Measurements from ENCODE around the gene PLCL2.
"Not testable (repeated sequence)": the region's sequence is repeated elsewhere in the genome, so short reads cannot be mapped to it uniquely, and the experiment has no call there.

PLCL2 gene

DNA sequence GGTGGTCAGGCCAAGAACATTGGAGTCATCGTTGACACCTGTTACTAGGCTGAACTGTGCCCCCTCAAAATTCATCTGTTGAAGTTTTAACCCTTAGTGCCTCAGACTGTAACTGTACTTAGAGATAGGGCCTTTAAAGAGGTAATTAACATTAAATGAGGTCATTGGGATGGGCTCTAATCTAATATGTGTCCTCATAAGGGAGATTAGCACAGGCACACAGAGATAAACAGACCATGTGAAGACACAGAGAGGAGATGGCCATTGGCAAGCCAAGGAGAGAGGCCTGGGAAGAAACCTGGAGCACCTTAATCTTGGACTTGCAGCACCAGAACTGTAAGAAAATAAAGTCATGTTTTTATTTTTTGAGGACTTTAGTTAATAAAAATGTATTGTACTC, 59.6 kb downstream of the PLCL2 start:
- FAIRE-seq (no peak), DNase-seq (ENCODE audit: extremely low spot score, insufficient read length, low read depth) (no peak)

DNA sequence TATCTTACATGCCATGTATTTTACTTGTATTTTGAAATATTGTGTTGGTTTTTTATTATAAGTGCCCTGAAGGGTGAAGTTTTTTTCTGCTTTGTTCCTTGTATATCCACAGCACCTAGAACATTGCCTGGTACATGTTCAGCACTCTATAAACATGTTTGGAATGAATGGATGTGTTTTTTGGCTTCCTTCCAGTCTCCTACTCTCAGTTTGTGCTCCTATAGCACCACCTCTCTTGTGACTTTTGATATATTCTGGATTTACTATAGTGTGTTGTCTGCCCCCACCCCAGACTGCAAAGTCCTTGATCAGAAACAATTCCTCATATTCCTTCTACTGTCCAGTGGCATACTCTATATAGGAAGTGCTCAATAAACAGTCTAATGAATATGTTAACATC, 60.6 kb downstream of the PLCL2 start:
- DNase-seq (ENCODE audit: extremely low spot score, insufficient read length, low read depth) (no peak), FAIRE-seq (no peak)

DNA sequence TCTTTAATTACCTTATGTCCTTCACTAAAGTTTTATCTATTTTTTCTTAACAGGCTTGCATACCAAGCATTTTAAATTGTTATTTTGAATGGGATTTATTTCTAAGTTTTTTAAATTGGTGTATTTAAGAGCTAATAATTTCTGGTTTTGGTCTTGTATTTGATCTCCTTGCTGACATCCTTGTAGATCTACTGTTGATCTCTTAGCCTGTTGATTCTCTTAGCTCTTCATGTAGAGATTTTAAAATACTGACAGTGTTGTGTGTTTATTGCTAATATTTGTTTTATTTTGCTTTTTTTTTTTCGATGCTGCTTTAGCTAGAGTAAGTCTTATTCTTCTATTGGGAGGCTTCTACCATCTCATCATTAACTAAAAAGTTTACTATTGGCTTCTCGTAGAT, 65.5 kb downstream of the PLCL2 start:
- no peak for FAIRE-seq

GRCh38 chr3:16950845-16951244, 66.1 kb downstream of the PLCL2 start:
- FAIRE-seq (no peak), DNase-seq (ENCODE audit: extremely low spot score, insufficient read length, low read depth) (no peak)

More for the DNA sequence above, 65.5 kb downstream of the PLCL2 start:
- DNase-seq (ENCODE audit: extremely low spot score, insufficient read length, low read depth) = no peak

GRCh38 chr3:16957852-16958251, 73.1 kb downstream of the PLCL2 start:
- FAIRE-seq; DNase-seq (ENCODE audit: extremely low spot score, insufficient read length, low read depth): not testable (repeated sequence)

GRCh38 chr3:16960125-16960524, 75.4 kb downstream of the PLCL2 start:
- DNase-seq (ENCODE audit: extremely low spot score, insufficient read length, low read depth) (no peak), FAIRE-seq (no peak)

DNA sequence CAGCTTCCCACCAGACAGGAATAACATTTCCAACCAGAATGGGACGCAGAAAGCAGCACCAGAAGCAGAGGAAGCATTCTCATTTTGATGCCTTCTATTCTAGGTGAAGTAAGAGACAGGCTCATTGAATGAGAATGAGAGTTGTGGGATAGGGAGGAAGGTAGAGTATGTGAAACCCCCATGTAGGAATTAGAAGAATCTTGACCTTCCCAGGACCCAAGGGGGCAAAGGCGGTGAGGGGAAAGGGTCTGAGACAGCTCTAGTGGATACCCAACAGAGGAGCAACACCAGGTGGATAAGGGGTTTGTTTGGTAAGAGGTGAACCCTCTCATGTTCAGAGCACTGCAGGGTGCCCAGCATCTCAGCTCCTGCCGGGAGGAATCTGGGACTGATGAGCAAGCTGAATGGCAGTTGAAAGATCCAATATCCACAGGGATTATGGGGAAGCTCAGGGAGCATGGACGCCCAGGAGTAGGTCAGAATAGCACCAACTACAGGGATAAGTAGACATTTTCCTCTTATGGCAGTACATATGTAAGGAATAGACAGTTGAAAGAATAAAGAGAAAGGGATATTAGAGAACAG, 77.0 kb downstream of the PLCL2 start:
- no peak for DNase-seq (ENCODE audit: extremely low spot score, insufficient read length, low read depth)
- FAIRE-seq = no peak

DNA sequence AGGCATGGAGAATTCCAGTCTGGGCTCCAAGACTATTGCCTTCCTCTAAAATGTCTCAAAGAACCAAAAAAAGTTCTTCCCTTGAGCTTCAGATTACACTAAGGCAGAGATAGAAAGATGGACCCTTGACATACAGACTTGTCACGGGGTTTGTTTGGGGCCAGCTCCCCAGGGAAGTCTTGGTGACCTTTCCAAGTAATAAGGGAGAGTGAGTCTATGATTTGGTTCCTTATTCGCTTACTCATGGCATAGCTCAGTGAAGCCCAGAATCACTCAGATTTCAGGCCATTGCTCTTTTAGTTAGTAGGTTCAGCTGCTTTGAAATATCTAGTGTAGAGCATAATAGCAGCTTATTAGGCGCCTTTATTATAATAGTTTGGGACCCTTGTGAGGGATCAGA, 90.3 kb downstream of the PLCL2 start:
- no peak for FAIRE-seq
- DNase-seq (ENCODE audit: extremely low spot score, insufficient read length, low read depth) = no peak

- no peak for DNase-seq (ENCODE audit: extremely low spot score, insufficient read length, low read depth)
- no peak for FAIRE-seq
These were observed 93.6 kb downstream of the PLCL2 start for GRCh38 chr3:16978234-16978920.

- no peak for DNase-seq (ENCODE audit: extremely low spot score, insufficient read length, low read depth)
- no peak for FAIRE-seq
These were observed 94.1 kb downstream of the PLCL2 start for GRCh38 chr3:16978921-16979271.

DNA sequence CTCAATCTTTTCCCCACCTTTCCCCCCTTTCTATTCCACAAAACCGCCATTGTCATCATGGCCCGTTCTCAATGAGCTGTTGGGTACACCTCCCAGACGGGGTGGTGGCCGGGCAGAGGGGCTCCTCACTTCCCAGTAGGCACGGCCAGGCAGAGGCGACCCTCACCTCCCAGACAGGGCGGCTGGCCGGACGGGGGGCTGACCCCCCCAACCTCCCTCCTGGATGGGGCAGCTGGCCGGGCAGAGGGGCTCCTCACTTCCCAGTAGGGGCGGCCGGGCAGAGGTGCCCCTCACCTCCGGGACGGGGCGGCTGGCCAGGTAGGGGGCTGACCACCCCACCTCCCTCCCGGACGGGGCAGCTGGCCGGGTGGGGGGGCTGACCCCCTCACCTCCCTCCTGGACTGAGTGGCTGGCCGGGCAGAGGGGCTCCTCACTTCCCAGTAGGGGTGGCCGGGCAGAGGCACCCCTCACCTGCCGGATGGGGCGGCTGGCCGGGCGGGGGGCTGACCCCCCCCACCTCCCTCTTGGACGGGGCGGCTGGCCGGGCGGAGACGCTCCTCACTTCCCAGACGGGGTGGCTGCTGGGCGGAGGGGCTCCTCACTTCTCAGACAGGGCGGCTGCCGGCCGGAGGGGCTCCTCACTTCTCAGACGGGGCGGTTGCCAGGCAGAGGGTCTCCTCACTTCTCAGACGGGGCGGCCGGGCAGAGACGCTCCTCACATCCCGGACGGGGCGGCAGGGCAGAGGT, 95.2 kb downstream of the PLCL2 start:
- DNase-seq (ENCODE audit: extremely low spot score, insufficient read length, low read depth); FAIRE-seq: not testable (repeated sequence)

GRCh38 chr3:16980526-16980925, 95.8 kb downstream of the PLCL2 start:
- DNase-seq (ENCODE audit: extremely low spot score, insufficient read length, low read depth); FAIRE-seq: not testable (repeated sequence)

DNA sequence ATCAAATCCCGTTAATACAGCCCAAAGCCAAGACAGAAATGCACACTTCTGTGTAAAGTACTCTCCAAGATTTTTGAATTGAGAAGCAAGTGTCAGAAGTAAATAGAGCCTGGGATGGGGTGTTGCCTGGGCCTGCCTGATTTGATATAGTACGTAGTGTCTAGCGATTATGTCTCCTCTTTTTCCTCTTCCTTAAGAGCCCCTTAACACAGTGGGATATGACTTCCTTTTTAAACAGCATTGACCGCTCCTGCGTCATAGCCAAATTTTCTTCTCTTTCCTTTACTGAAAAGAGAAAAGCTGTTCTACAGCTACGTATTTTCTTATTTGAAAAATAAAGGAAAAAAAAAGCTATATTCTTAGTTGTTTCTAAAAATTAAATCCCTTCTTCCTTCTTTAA, 97.7 kb downstream of the PLCL2 start:
- FAIRE-seq = no peak
- DNase-seq (ENCODE audit: extremely low spot score, insufficient read length, low read depth) = no peak

DNA sequence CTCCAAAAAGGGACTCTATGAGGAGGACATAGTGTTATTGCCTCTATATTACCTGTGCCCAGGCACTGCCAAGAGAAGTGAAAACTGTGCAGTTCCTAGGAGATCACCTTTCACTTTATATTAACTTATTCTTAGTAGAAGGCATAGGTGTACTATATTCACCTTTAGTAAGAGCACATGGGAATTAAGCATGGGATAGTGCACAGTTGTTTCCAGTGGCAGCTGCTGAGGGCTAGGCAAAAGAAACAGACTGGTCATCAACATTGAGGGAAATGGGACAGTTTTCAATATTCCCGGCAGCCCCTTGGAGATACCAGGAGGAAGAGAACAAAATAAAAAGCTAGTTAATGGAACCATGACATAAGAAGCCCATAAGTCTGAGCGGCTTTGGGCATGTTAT, 100.9 kb downstream of the PLCL2 start:
- DNase-seq (ENCODE audit: extremely low spot score, insufficient read length, low read depth) (no peak), FAIRE-seq (no peak)

- FAIRE-seq (peak; percentile 12), DNase-seq (ENCODE audit: extremely low spot score, insufficient read length, low read depth) (no peak)
These were observed 102.4 kb downstream of the PLCL2 start for GRCh38 chr3:16987141-16987540.

- FAIRE-seq (no peak), DNase-seq (ENCODE audit: extremely low spot score, insufficient read length, low read depth) (no peak)
These were observed 105.4 kb downstream of the PLCL2 start for GRCh38 chr3:16990163-16990562.

DNA sequence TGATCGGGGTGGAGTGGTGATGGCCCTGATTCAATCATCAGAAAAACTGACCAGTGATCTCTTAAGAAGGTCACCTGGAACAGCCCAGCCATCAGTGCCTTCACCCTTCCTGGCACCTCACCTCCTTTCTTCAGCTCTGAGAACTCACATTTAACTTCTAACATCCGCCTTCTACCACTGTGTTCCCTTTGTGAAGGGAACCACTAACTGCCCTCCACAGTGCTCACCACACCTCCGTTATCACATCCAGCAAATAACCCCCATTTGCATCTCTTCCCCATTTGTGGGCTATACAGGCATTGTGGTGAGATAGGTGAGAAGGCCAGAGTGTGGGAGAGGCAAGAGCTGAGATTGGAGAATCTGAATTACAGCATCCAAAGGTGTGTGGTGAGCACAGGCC, 107.4 kb downstream of the PLCL2 start:
- DNase-seq (ENCODE audit: extremely low spot score, insufficient read length, low read depth) = no peak
- FAIRE-seq = no peak

- no peak for DNase-seq (ENCODE audit: extremely low spot score, insufficient read length, low read depth)
These were observed 108.5 kb downstream of the PLCL2 start for GRCh38 chr3:16993227-16993626.

GRCh38 chr3:16994854-16995525, 110.2 kb downstream of the PLCL2 start:
- no peak for DNase-seq (ENCODE audit: extremely low spot score, insufficient read length, low read depth)
- FAIRE-seq = no peak

More at GRCh38 chr3:16993227-16993626, 108.5 kb downstream of the PLCL2 start:
- no peak for FAIRE-seq

DNA sequence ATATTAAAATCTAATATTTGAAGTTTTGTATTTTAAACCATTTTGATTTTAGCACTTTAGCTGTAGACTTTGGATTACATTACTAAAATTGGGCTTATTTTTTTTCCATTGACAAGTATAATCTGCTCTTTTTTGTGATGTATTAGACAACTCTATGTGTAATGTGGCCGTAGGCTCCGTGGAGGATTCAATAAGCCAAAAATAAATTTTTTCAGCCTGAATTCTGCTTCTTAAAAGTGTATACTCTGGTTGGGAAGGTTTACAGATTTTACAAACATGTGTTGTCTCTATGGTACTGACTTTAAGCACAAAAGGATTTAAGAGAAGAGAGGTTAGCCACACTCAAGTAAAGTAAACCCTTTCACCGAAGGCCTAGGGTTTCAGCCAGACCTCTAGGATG, 110.8 kb downstream of the PLCL2 start:
- no peak for FAIRE-seq
- no peak for DNase-seq (ENCODE audit: extremely low spot score, insufficient read length, low read depth)

Data from GM18507 (cell line).